KMS-11 (cell line): ENCODE data around the gene PARVG.

Experiments
- H2AFZ ChIP-seq: fragments of 200-600 bp; sonication (generic); 2 replicates; pipeline ENCODE4 v1.6.1; 2016; ENCODE audit warnings: antibody characterized with exemption, mixed run types, low read depth
- H3K27ac ChIP-seq: fragments of 200-600 bp; sonication (generic); 2 replicates; pipeline ENCODE4 v1.6.1; 2016; ENCODE audit warnings: mild to moderate bottlenecking, mixed run types
- H3K27me3 ChIP-seq: fragments of 200-600 bp; sonication (generic); 2 replicates; pipeline ENCODE4 v1.6.1; 2017; ENCODE audit warnings: mild to moderate bottlenecking, low read depth, mixed run types, moderate library complexity; ENCODE audit not compliant: insufficient read depth
- H3K36me3 ChIP-seq: fragments of 200-600 bp; sonication (generic); 2 replicates; pipeline ENCODE4 v1.6.1; 2017; ENCODE audit warnings: mild to moderate bottlenecking, mixed run types; ENCODE audit not compliant: insufficient read depth
- H3K4me1 ChIP-seq: fragments of 200-600 bp; sonication (generic); 2 replicates; pipeline ENCODE4 v1.6.1; 2016; ENCODE audit warnings: mild to moderate bottlenecking, low read depth, mixed run types; ENCODE audit not compliant: poor library complexity, severe bottlenecking
- H3K4me2 ChIP-seq: fragments of 200-600 bp; sonication (generic); 2 replicates; pipeline ENCODE4 v1.7.0; 2016; ENCODE audit warnings: mild to moderate bottlenecking, mixed run types
- H3K4me3 ChIP-seq: fragments of 200-600 bp; sonication (generic); IDR thresholded peaks from 2 replicates; pipeline ENCODE4 v1.6.1; 2017; ENCODE audit warnings: low read depth, low read length, mixed read lengths; ENCODE audit not compliant: insufficient read depth
- H3K79me2 ChIP-seq: fragments of 200-600 bp; sonication (generic); 2 replicates; pipeline ENCODE4 v1.6.1; 2016; ENCODE audit warnings: low read depth, mixed run types; ENCODE audit not compliant: insufficient read depth
- H3K9ac ChIP-seq: fragments of 200-600 bp; sonication (generic); 2 replicates; pipeline ENCODE4 v1.6.1; 2016; ENCODE audit warnings: mild to moderate bottlenecking, mixed run types
- H4K20me1 ChIP-seq: fragments of 200-600 bp; sonication (generic); 2 replicates; pipeline ENCODE4 v1.6.1; 2016; ENCODE audit warnings: mild to moderate bottlenecking, mixed run types; ENCODE audit not compliant: insufficient read depth
- CTCF ChIP-seq: fragments of 200-600 bp; sonication (generic); conservative IDR thresholded peaks from 2 replicates; pipeline ENCODE4 v1.6.1; 2017; ENCODE audit warnings: low read depth, mild to moderate bottlenecking, antibody characterized with exemption, low read length, moderate library complexity, mixed read lengths

PARVG gene

GRCh38 chr22:44217346-44217745 is 36.6 kb downstream of the PARVG start:
- H3K27ac ChIP-seq = no peak overlapping the region
- no peaks in the 10 kb centered on the region for H4K20me1 ChIP-seq
- no peak overlapping the region for H2AFZ ChIP-seq
- H3K4me3 ChIP-seq = no peak overlapping the region
- no peaks in the 10 kb centered on the region for H3K79me2 ChIP-seq
- peaks cover 11% of the 10 kb centered on the region; the same call in 1 of the 2 replicates for H3K27me3 ChIP-seq
- no peaks in the 10 kb centered on the region for H3K36me3 ChIP-seq
- no peak overlapping the region for H3K9ac ChIP-seq
- H3K4me2 ChIP-seq = no peak overlapping the region
- TF ChIP-seq CTCF = no peak
- no peaks in the 10 kb centered on the region for H3K4me1 ChIP-seq

- Histone ChIP-seq H2AFZ (no peak overlapping the region), H3K4me2 (no peak overlapping the region), H3K27me3 (peaks cover 11% of the 10 kb centered on the region; the same call in 1 of the 2 replicates)
These were observed 37.3 kb downstream of the PARVG start for GRCh38 chr22:44218071-44218470.

GRCh38 chr22:44219101-44219870 is 38.6 kb downstream of the PARVG start:
- H4K20me1 ChIP-seq = no peaks in the 10 kb centered on the region
- no peak overlapping the region for H3K9ac ChIP-seq
- no peak overlapping the region for H2AFZ ChIP-seq
- no peaks in the 10 kb centered on the region for H3K36me3 ChIP-seq
- H3K79me2 ChIP-seq = no peaks in the 10 kb centered on the region
- H3K4me3 ChIP-seq = no peak overlapping the region
- no peak for TF ChIP-seq CTCF
- H3K27ac ChIP-seq = no peak overlapping the region
- no peak overlapping the region for H3K4me2 ChIP-seq
- H3K27me3 ChIP-seq = peaks cover 11% of the 10 kb centered on the region; the same call in 1 of the 2 replicates
- H3K4me1 ChIP-seq = no peaks in the 10 kb centered on the region

More at GRCh38 chr22:44218071-44218470, 37.3 kb downstream of the PARVG start:
- Histone ChIP-seq H4K20me1 (no peaks in the 10 kb centered on the region), H3K36me3 (no peaks in the 10 kb centered on the region), H3K79me2 (no peaks in the 10 kb centered on the region), H3K9ac (no peak overlapping the region), H3K4me1 (no peaks in the 10 kb centered on the region), H3K4me3 (no peak overlapping the region), H3K27ac (no peak overlapping the region)
- TF ChIP-seq CTCF = no peak

- H3K4me2 ChIP-seq = no peak overlapping the region
- H3K79me2 ChIP-seq = no peaks in the 10 kb centered on the region
- H3K4me3 ChIP-seq = no peak overlapping the region
- no peaks in the 10 kb centered on the region for H4K20me1 ChIP-seq
- no peaks in the 10 kb centered on the region for H3K36me3 ChIP-seq
- no peaks in the 10 kb centered on the region for H3K4me1 ChIP-seq
- H3K9ac ChIP-seq = no peak overlapping the region
- H3K27me3 ChIP-seq = peaks cover 11% of the 10 kb centered on the region; the same call in 1 of the 2 replicates
- TF ChIP-seq CTCF = no peak
- H2AFZ ChIP-seq = no peak overlapping the region
- no peak overlapping the region for H3K27ac ChIP-seq
These were observed 40.3 kb downstream of the PARVG start for GRCh38 chr22:44220727-44221680.
